IPS-15b (cell line): ENCODE data around the gene DAPK2.

ENCODE experiments used
- H3K27me3 ChIP-seq: one replicate; pipeline ENCODE4 v1.6.1; 2013; ENCODE audit warnings: low read length; ENCODE audit not compliant: control insufficient read depth, insufficient read depth
- H3K36me3 ChIP-seq: one replicate; pipeline ENCODE4 v1.6.1; 2013; ENCODE audit warnings: low read length; ENCODE audit not compliant: control insufficient read depth, insufficient read depth
- H3K4me1 ChIP-seq: one replicate; pipeline ENCODE4 v1.6.1; 2013; ENCODE audit warnings: mild to moderate bottlenecking, low read length; ENCODE audit not compliant: control insufficient read depth, insufficient read depth
- H3K4me3 ChIP-seq: one replicate; pipeline ENCODE4 v1.5.1; 2013; ENCODE audit warnings: low read depth, low read length
- H3K9ac ChIP-seq: one replicate; pipeline ENCODE4 v1.6.1; 2013; ENCODE audit warnings: low read depth, mild to moderate bottlenecking, low read length
- H3K9me3 ChIP-seq: one replicate; pipeline ENCODE4 v1.6.1; 2013; ENCODE audit warnings: mild to moderate bottlenecking, low read length; ENCODE audit not compliant: control insufficient read depth, insufficient read depth

Gene DAPK2

DNA sequence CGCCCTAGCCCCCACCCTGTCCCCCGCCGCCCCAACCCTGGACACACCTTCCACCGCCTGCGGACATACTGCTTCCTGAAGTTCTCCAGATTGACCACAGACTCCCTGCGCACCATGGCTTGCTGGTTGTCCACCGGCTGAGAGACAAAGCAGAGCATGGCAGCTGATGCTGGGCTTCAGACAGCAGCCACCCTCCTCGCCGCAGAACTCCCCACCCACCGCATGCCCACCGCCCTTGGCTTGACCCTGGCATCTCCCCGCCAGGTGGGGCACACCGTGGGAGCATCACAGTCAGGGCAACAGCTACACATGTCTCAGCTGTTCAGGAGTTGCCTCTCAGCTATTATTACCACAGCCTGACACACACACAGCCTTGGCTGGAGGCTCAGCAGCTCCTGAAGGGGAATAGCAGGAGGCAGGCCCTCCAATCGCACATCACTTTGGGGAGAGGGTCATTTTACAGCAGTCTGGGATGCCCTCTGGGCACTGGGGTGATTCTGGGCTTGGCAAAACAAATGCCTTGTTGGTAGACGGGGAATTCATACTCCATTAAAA is 134.1 kb downstream of the DAPK2 start:
- Histone ChIP-seq H3K4me1 (peaks cover 10% of the 10 kb centered on the region), H3K36me3 (no peaks in the 10 kb centered on the region), H3K9ac (no peak overlapping the region), H3K9me3 (no peaks in the 10 kb centered on the region), H3K4me3 (no peak overlapping the region), H3K27me3 (no peaks in the 10 kb centered on the region)

- H3K4me3 ChIP-seq, result no peak overlapping the region
- no peak overlapping the region for H3K9ac ChIP-seq
- no peaks in the 10 kb centered on the region for H3K36me3 ChIP-seq
- H3K9me3 ChIP-seq, result no peaks in the 10 kb centered on the region
- H3K4me1 ChIP-seq, result peaks cover 7% of the 10 kb centered on the region
- H3K27me3 ChIP-seq, result no peaks in the 10 kb centered on the region
These were observed 135.1 kb downstream of the DAPK2 start for GRCh38 chr15:63911160-63911559.

DNA sequence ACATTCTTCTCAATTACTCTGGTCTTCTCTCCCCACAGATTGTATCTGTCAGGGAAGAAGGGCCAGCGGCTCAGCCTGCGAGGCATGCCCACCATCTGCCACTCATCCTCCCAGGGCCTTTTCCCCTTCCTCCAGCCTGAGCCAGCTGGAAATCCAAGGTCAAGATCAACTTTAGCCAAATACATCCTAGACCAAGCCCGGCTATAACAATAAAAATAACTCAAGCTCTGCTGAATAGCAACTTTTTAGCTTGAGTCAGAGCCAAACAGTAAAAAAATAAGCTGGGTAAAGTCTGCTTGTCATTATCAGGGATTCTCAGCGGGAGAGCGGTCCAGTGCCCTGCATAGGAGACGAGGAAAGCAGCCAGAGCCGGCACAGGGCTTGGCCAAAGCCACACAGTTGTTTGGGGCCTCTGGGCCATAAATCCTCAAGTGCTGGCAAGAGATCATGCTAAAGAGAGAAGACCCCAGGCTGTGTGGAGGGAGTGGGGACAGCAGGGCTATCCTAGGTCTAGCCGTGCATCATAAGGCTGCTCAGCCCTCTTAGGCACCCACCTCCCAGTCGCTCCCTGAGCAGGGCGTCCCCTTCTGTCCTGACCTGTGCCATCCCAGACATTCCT is 136.4 kb downstream of the DAPK2 start:
- H3K27me3 ChIP-seq, result no peaks in the 10 kb centered on the region
- H3K4me1 ChIP-seq, result no peaks in the 10 kb centered on the region
- H3K9me3 ChIP-seq, result no peaks in the 10 kb centered on the region
- no peaks in the 10 kb centered on the region for H3K36me3 ChIP-seq
- no peak overlapping the region for H3K4me3 ChIP-seq
- no peak overlapping the region for H3K9ac ChIP-seq

DNA sequence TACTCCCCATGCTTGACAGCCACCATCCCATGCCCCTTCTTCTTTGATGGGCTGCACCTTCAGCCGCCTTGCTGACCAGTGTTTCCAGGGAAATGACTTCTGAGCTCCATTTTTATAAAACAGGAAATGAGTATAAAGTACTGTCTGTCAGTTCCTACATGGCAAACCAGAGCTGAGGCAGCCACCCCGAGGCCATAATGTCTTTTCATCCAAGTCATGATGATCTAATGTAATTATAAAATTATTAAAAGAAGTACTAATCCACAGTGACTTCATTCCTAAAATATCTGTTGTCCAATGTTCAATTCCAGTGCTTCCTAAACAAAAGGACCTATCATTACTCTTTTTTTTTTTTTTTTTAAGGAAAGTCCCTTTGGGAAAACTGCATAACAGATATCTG is 137.3 kb downstream of the DAPK2 start:
- no peak overlapping the region for H3K9ac ChIP-seq
- H3K27me3 ChIP-seq, result no peaks in the 10 kb centered on the region
- H3K36me3 ChIP-seq, result no peaks in the 10 kb centered on the region
- H3K4me1 ChIP-seq, result peaks cover 6% of the 10 kb centered on the region
- H3K4me3 ChIP-seq, result no peak overlapping the region
- no peaks in the 10 kb centered on the region for H3K9me3 ChIP-seq

- H3K9ac ChIP-seq, result no peak overlapping the region
- H3K4me1 ChIP-seq, result peaks cover 6% of the 10 kb centered on the region
- no peaks in the 10 kb centered on the region for H3K27me3 ChIP-seq
- no peaks in the 10 kb centered on the region for H3K9me3 ChIP-seq
- H3K4me3 ChIP-seq, result no peak overlapping the region
- no peaks in the 10 kb centered on the region for H3K36me3 ChIP-seq
These were observed 138.0 kb downstream of the DAPK2 start for GRCh38 chr15:63908281-63908680.

DNA sequence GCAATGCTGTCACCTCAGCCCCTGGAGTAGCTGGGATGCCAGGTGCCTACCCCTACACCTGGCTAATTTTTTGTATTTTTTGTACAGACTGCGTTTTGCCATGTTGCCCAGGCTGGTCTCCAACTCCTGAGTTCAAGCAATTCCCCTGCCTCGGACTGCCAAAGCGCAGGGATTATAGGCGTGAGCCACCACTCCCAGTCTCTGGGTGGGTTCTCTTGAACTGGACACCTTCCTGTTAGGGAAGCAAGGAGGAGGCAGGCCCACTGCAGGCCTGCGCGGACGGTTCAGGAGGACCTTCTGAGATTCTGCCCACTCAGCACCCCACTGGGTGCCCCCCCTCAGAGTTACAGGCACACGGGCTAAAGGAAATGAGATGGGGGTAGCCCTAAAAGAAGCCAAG is 138.8 kb downstream of the DAPK2 start:
- Histone ChIP-seq H3K27me3 (no peaks in the 10 kb centered on the region), H3K4me3 (no peak overlapping the region), H3K36me3 (no peaks in the 10 kb centered on the region), H3K9ac (no peak overlapping the region), H3K9me3 (no peaks in the 10 kb centered on the region), H3K4me1 (peaks cover 6% of the 10 kb centered on the region)

GRCh38 chr15:63906266-63906584 is 140.1 kb downstream of the DAPK2 start:
- Histone ChIP-seq H3K9me3 (no peaks in the 10 kb centered on the region), H3K4me3 (no peak overlapping the region), H3K4me1 (peaks cover 9% of the 10 kb centered on the region), H3K9ac (no peak overlapping the region), H3K36me3 (no peaks in the 10 kb centered on the region), H3K27me3 (no peaks in the 10 kb centered on the region)

- no peaks in the 10 kb centered on the region for H3K9me3 ChIP-seq
- H3K4me1 ChIP-seq, result peaks cover 9% of the 10 kb centered on the region
- H3K9ac ChIP-seq, result no peak overlapping the region
- no peaks in the 10 kb centered on the region for H3K27me3 ChIP-seq
- no peaks in the 10 kb centered on the region for H3K36me3 ChIP-seq
- no peak overlapping the region for H3K4me3 ChIP-seq
These were observed 140.6 kb downstream of the DAPK2 start for GRCh38 chr15:63905558-63906265.

DNA sequence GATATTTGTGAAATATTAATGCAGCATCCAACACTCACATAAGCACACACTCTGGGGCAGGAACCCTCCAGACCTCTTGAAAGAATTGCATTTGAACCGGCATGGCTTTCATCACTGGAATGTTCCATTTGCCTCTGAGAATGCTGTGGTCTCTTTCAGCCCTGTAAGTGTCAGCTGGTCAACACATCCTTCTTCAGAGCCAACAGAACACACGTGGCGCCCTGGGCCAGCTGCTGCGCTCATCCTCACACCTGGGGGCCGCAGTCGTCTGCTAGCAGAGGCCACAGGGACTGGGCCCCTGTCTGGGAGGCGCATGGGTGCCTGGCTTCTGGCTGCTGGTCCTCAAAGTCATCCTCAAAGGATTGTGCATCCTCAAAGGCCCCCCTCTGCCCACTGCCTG is 141.2 kb downstream of the DAPK2 start:
- no peaks in the 10 kb centered on the region for H3K9me3 ChIP-seq
- H3K4me1 ChIP-seq, result peaks cover 9% of the 10 kb centered on the region
- H3K4me3 ChIP-seq, result no peak overlapping the region
- no peak overlapping the region for H3K9ac ChIP-seq
- H3K36me3 ChIP-seq, result no peaks in the 10 kb centered on the region
- H3K27me3 ChIP-seq, result no peaks in the 10 kb centered on the region

- no peak overlapping the region for H3K4me3 ChIP-seq
- no peak overlapping the region for H3K9ac ChIP-seq
- peaks cover 9% of the 10 kb centered on the region for H3K4me1 ChIP-seq
- H3K36me3 ChIP-seq, result no peaks in the 10 kb centered on the region
- H3K27me3 ChIP-seq, result no peaks in the 10 kb centered on the region
- no peaks in the 10 kb centered on the region for H3K9me3 ChIP-seq
These were observed 142.2 kb downstream of the DAPK2 start for GRCh38 chr15:63904042-63904441.

DNA sequence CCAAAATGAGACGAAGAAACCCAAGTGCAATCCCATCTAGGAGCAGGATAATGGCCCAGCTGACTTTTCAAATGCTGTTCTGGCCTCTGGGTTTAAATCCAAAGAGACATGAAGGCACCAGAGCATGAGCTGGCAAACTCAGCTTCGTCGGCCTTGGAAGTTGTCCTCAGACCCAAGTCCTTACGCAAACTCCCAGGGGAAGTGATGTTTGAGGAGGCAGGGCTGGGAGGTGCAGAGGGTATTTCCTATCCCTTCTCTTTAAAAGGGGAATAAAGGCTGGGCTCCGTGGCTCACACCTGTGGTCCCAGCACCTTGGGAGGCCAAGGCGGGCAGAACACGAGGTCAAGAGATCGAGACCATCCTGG is 143.6 kb downstream of the DAPK2 start:
- Histone ChIP-seq H3K4me3 (no peak overlapping the region), H3K9ac (no peak overlapping the region), H3K27me3 (no peaks in the 10 kb centered on the region), H3K9me3 (no peaks in the 10 kb centered on the region), H3K36me3 (no peaks in the 10 kb centered on the region), H3K4me1 (peaks cover 9% of the 10 kb centered on the region)

DNA sequence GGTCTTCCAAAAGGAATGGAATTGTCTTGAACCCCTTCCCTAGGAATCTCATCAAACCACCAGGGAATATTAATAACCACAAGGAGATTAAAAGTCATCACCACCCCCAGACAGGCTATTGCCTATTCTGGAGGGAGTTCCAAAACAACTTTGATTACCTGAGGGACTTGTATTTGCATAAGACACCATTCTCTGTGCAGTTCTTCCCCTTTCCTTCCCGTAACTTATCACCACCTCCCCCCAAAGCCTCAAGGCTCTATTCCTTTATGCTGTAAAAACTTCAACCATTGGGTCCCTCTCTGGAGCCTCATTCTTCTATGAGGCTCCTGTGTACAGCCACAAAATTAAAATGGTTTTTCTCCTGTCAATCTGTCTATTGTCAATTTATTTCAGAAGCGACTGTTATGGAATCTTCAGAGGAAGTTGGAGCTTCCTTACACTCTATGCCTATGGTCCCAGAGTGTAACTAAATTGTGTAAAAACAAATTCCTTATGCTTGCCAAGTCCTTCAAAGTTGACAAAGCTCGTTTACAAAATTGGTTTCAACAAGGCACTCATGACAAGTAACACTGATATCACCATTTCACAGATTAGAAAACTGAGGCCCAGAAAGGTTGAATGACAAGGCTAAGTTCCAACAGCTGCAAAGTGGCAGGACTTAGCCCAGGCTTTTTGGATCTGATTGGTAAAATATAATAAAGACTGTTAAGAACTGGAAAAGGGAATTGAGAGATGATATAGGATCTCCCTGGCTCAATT is 144.2 kb downstream of the DAPK2 start:
- no peaks in the 10 kb centered on the region for H3K36me3 ChIP-seq
- no peak overlapping the region for H3K4me3 ChIP-seq
- peaks cover 9% of the 10 kb centered on the region for H3K4me1 ChIP-seq
- no peaks in the 10 kb centered on the region for H3K9me3 ChIP-seq
- H3K9ac ChIP-seq, result no peak overlapping the region
- no peaks in the 10 kb centered on the region for H3K27me3 ChIP-seq
